ENCODE results near the gene INTS1. TPM values are rescaled to one million over a fixed set of nuclear protein-coding genes. Genes with fewer than 3 reads are reported as not detected.
"Not testable (repeated sequence)": the region's sequence is repeated elsewhere in the genome, so short reads cannot be mapped to it uniquely, and the experiment has no call there.

Gene INTS1
- total RNA-seq, 1 experiment from 2014 or later: 71.8 TPM

DNA sequence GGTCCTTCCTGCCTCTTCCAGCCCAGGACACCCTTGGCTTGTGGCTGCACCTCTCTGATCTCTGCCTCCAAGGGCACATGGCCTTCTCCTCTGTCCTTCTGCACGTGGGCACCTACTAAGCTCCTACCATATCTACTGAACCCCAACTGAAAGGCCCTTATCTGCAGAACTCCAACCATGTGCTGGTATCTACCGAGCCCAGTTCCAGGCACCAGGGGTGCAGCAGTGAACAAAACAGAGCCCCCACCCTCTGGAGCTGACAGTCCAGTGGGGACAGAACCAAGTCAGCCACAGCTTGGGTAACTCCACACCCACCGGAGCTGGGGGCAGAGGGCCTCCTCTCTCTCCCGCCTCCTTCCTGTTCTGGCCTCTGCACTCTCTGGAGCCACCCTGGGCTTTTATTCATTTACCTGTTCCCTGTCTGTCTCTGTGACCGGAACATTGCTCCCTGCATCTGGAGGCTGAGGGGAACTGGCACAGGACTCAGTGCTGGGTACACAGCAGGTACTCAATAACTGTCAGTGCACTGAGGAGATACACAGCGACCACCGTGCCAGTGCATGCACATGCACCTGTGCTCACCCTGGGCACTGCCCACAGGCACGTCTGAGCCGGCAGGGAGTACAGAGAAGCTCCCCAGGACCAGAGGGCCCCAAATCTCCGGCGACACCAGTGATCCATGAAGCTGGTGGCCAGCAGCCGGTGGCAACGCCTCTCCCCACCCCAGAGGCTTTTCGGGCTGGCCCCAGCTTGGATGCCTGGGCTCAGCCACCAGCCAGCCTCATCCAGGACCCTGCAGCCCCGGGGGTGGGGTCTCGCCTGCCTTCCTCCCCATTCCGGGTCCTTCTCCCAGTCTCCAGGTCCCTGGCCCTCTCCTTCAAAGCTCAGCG, 46.9 kb downstream of the INTS1 start:
- H3K36me3 ChIP-seq (replicated peaks; ENCODE audit: control insufficient read depth, insufficient read depth, low read length): no peaks in the 10 kb centered on the region
- H3K27me3 ChIP-seq (ENCODE audit: control insufficient read depth, insufficient read depth, low read length): no peaks in the 10 kb centered on the region
- no peak overlapping the region for H3K4me3 ChIP-seq (ENCODE audit: insufficient read depth, low read depth, low read length)
- no peak for DNase-seq

DNA sequence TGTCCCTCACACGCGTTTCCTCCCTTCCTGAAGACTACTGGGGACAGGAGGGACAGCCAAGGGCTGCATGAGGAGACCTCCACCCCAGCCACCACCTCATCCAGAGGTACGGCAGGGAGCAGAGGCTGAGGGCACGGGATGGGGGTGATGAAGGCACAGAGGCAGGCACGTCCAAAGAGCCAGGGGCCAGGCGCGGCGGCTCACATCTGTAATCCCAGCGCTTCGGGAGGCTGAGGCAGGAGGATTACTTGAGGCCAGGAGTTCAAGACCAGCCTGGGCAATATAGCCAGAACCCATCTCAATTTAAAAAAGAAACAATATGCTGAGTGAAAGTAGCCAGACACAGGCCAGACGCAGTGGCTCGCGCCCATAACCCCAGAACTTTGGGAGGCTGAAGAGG, 48.2 kb downstream of the INTS1 start:
- Histone ChIP-seq H3K27me3 (ENCODE audit: control insufficient read depth, insufficient read depth, low read length) (no peaks in the 10 kb centered on the region), H3K4me3 (ENCODE audit: insufficient read depth, low read depth, low read length) (no peak overlapping the region)
- no peak for DNase-seq

DNA sequence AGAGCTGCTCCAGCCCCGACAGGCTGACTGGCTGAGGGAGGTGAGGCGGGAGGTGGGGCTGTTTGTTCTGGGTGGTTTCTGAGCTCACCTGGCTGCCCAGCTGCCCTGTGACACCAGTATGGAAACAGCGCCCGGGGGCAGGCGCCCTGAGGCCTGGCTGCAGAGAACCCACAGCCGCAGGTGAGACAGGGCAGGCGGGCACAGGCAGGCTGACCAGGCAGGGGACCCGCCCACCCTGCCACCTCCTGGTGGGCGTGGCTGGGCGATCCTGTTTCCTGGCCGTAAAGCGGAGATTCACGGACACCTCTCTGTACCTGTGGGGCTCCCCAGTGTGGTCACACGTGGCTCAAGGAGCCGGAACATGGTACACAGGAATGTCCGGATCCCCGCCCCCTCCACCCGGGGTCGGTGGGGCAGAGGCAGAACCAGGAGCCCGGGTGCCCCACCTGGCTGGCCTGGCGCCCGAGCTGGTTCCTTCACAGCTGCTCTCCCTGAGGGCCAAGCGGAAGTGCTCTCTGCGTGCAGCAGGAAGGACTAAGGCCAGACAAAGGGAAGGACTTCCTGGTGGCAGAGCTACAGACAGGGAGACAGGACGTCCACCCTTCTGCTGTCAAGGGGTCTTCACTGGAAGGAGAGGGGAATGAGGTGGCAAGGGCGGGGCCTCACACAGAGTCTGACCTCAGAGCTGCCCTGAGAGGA, 48.8 kb downstream of the INTS1 start:
- DNase-seq: peak; percentile 84
- Histone ChIP-seq H3K4me3 (ENCODE audit: insufficient read depth, low read depth, low read length) (no peak overlapping the region), H3K27me3 (ENCODE audit: control insufficient read depth, insufficient read depth, low read length) (no peaks in the 10 kb centered on the region), H3K36me3 (replicated peaks; ENCODE audit: control insufficient read depth, insufficient read depth, low read length) (no peaks in the 10 kb centered on the region)

More for the DNA sequence above, 48.2 kb downstream of the INTS1 start:
- no peaks in the 10 kb centered on the region for H3K36me3 ChIP-seq (replicated peaks; ENCODE audit: control insufficient read depth, insufficient read depth, low read length)

DNA sequence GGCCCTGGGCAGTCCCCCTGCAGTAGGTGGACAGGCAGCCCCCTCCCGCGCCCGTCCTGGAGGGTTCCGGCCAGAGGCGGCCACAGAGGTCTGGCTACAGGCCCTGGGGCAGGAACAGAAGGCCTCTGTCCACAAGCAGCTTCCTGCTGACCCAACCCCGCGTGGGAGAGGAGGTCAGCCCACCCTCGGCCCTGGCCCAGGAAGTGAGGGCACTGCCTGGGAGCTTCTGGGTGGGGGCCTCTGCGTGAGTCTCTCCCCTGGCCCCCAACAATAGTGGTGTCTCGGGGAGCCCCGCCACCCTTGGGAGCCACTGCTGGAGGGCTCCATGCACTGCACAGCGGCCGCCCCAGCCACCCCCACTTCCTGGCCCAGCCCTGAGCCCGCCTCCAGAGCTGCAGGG, 49.6 kb downstream of the INTS1 start:
- peak; percentile 73 for DNase-seq
- Histone ChIP-seq H3K4me3 (ENCODE audit: insufficient read depth, low read depth, low read length) (no peak overlapping the region), H3K27me3 (ENCODE audit: control insufficient read depth, insufficient read depth, low read length) (no peaks in the 10 kb centered on the region), H3K36me3 (replicated peaks; ENCODE audit: control insufficient read depth, insufficient read depth, low read length) (no peaks in the 10 kb centered on the region)

DNA sequence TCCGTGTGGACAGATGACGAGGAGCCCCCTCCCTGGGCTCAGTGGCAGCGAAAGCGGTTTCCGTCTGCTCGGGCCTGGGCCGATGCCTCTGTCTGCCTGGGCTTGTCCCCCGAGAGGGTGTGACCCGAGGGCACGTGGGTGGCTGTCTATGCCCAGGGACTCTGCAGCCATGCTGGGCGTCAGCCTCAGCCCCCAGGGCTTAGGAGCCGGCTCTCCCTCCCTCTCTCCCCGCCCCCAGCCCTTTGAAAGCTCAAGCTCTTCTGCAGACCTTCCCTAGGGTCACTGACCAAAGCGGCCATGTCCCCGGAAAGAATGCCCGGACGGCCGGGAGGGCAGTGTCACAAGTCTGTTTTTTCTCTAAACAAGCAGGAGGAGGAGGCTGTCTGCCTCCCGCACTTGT, 52.0 kb downstream of the INTS1 start:
- Histone ChIP-seq H3K36me3 (replicated peaks; ENCODE audit: control insufficient read depth, insufficient read depth, low read length) (no peaks in the 10 kb centered on the region), H3K4me3 (ENCODE audit: insufficient read depth, low read depth, low read length) (no peak overlapping the region), H3K27me3 (ENCODE audit: control insufficient read depth, insufficient read depth, low read length) (no peaks in the 10 kb centered on the region)
- DNase-seq: no peak

DNA sequence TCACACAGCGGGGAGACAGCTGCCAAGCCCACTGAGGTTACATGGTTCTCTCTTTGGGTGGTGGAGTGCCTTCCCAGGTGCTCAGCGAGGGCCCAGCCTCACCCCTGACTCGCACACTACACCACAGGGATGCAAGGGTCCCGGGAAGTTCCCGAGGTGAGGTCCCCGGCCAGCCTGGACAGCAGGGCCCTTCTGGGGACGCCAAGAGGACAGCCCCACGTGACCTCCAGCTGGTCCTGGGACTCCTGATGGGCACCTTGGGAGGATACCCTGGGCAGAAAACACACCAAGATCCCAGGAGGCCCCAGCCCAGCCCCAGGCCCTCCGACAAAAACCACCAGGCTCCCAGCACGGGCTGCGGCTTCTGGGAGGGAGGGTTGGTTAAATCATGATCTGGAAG, 53.2 kb downstream of the INTS1 start:
- H3K27me3 ChIP-seq (ENCODE audit: control insufficient read depth, insufficient read depth, low read length): no peaks in the 10 kb centered on the region
- no peak overlapping the region for H3K4me3 ChIP-seq (ENCODE audit: insufficient read depth, low read depth, low read length)
- H3K36me3 ChIP-seq (replicated peaks; ENCODE audit: control insufficient read depth, insufficient read depth, low read length): no peaks in the 10 kb centered on the region

DNA sequence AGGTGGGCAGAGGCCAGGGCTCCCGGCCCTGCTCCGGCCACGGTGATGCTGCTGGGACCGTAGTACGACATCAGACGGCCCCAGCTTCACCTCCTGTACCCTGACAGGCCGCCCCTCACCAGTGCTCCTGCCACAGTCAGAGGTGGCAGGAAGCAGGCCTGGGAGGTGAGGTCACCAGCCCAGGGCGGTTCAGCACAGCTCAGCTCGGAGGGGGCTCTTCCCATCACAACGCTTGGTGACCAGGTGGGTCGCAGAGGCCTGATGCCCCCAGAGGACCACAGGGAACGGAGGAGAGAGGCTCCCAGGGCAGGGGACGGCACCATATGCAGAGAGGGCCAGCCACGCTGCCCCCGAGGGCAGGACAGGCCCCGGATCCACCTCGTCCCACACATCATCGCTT, 53.8 kb downstream of the INTS1 start:
- H3K27me3 ChIP-seq (ENCODE audit: control insufficient read depth, insufficient read depth, low read length): no peaks in the 10 kb centered on the region
- no peak for DNase-seq
- H3K36me3 ChIP-seq (replicated peaks; ENCODE audit: control insufficient read depth, insufficient read depth, low read length): no peaks in the 10 kb centered on the region
- H3K4me3 ChIP-seq (ENCODE audit: insufficient read depth, low read depth, low read length): no peak overlapping the region

More for the DNA sequence above, 53.2 kb downstream of the INTS1 start:
- DNase-seq: no peak

DNA sequence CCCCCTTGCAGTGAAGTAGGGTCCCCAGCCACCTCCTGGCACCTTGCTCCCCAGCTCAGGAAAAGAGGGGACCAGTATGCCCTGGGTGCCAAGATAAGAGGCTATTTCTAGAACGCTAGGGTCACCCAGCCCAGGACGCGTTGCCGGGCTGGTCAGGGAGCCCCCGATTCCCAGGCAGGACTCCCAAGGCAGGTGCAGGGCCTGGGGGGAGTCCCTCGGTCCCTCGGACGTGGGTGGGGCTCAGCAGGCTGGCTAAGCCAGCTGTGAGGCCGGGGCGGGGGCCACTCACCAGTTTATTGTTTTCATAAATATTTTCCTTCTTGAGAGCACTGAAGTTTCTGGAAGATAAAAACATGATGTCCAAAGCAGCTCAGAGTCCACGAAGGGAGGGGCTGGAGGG, 54.2 kb downstream of the INTS1 start:
- no peak for DNase-seq
- Histone ChIP-seq H3K36me3 (replicated peaks; ENCODE audit: control insufficient read depth, insufficient read depth, low read length) (no peaks in the 10 kb centered on the region), H3K27me3 (ENCODE audit: control insufficient read depth, insufficient read depth, low read length) (no peaks in the 10 kb centered on the region), H3K4me3 (ENCODE audit: insufficient read depth, low read depth, low read length) (no peak overlapping the region)

DNA sequence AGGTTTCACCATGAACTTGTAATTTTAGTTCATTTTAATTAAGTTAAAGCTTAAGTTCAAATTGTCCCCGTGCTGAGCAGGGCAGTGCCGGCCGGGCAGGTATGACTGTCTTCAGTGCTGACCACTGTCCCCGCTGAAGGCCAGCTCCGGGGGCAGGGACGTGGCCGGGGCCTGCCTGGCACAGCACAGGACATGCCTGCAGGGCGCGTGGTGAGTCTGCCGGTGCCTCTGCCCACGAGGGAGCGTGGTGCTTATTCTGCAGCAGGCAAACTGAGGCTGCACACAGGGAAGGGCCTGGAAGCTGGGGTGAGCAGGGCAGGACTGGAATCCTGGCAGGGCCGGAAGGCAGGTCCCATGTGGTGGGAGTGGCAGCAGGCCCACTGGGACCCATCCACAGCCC, 54.7 kb downstream of the INTS1 start:
- H3K27me3 ChIP-seq (ENCODE audit: control insufficient read depth, insufficient read depth, low read length): no peaks in the 10 kb centered on the region
- DNase-seq: no peak
- no peak overlapping the region for H3K4me3 ChIP-seq (ENCODE audit: insufficient read depth, low read depth, low read length)
- H3K36me3 ChIP-seq (replicated peaks; ENCODE audit: control insufficient read depth, insufficient read depth, low read length): no peaks in the 10 kb centered on the region

DNA sequence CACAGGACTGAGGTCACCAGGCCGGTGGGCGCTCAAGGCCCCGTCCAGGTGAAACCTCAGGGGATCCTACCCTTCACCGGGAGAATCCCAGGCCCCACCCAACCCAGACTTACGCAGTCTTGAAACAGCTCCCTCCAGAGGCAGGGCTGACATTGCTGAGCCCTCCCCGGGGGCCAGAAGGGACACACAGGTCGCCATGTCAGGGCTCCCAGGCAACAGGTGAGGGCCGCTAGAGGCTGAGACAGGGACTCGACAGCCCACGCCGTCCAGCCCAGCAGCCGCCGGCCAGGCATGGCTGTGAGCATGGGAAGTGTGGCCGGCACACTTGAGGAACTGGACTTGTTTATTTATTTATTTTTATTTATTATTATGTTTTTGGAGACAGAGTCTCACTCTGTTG, 55.2 kb downstream of the INTS1 start:
- no peak for DNase-seq
- Histone ChIP-seq H3K36me3 (replicated peaks; ENCODE audit: control insufficient read depth, insufficient read depth, low read length) (no peaks in the 10 kb centered on the region), H3K27me3 (ENCODE audit: control insufficient read depth, insufficient read depth, low read length) (no peaks in the 10 kb centered on the region), H3K4me3 (ENCODE audit: insufficient read depth, low read depth, low read length) (no peak overlapping the region)

DNA sequence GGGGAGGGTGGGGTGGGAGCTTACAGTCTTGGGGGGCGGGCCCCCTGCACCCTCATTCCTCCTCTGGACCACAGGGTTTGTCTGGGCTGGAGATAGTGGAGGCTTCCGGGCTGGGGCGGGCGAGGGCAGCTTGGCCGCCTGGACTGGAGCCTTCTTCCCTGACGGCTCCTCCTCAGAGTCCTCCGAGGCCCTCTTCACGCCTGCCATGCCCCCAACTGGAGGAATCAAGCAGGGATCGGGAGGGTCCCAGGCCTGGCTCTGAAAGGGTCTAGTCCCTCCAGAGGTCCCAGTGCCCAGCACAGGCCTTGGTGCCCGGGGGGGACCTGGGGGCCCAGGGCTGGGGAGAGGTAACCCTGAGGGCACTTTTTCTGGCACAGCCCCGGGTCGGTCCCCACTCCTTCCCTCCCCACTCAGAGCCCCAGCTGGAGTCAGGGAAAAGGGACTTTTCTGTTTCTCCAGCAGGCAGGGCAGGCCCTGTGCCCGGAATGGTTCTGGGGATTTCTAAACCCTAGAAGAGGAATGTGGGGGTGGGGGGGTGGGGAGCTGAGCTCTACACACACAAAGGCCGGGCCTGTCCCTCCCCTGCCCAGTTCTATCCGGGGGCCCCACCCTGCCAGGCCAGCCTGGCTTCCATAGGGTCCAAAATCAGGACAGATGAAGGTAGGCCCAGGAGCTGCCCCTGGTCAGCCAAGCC, 56.5 kb downstream of the INTS1 start:
- DNase-seq: no peak
- H3K4me3 ChIP-seq (ENCODE audit: insufficient read depth, low read depth, low read length): no peak overlapping the region
- H3K27me3 ChIP-seq (ENCODE audit: control insufficient read depth, insufficient read depth, low read length): no peaks in the 10 kb centered on the region
- H3K36me3 ChIP-seq (replicated peaks; ENCODE audit: control insufficient read depth, insufficient read depth, low read length): no peaks in the 10 kb centered on the region

DNA sequence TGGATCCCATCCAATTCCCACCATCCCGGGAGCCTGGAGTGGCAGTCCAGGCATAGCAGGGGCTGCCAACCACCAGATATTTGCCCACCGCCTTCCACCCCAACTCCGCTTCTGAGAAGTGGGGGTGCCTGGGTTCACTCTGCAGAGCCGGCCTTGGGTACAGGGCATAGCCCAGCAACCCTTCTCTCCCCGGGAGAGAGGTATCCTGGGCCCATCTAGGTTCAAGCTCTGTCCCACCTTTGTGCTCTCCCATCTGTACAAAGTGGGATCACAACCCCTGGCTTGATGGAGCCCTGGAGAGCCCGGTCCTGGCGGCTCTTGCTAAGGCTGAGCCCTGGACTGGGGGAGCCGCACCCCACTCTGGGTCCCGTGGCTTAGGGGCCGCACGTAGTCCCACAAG, 57.1 kb downstream of the INTS1 start:
- Histone ChIP-seq H3K4me3 (ENCODE audit: insufficient read depth, low read depth, low read length) (no peak overlapping the region), H3K36me3 (replicated peaks; ENCODE audit: control insufficient read depth, insufficient read depth, low read length) (no peaks in the 10 kb centered on the region), H3K27me3 (ENCODE audit: control insufficient read depth, insufficient read depth, low read length) (no peaks in the 10 kb centered on the region)
- DNase-seq: no peak

DNA sequence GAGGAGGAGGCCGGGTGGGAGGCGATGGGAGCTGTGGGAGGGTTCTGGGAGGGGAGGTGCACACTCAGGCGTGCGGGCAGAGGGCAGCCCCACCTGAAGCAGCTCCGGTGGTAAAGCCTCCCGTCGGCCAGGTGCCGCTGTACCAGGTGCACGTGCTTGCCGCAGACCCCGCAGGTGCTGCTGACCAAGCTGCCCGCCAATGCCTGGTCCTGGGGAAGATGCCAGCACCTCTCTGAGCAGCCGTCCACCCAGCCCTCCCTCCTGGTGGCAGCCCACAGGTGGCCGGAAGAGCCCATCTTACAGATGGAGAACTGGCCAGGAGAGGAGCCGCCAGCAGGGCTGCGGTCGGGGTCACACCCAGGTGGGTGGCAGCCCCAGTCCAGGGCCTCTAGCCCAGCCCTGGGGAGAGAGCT, 57.6 kb downstream of the INTS1 start:
- DNase-seq: no peak
- no peaks in the 10 kb centered on the region for H3K36me3 ChIP-seq (replicated peaks; ENCODE audit: control insufficient read depth, insufficient read depth, low read length)
- no peak overlapping the region for H3K4me3 ChIP-seq (ENCODE audit: insufficient read depth, low read depth, low read length)
- no peaks in the 10 kb centered on the region for H3K27me3 ChIP-seq (ENCODE audit: control insufficient read depth, insufficient read depth, low read length)

DNA sequence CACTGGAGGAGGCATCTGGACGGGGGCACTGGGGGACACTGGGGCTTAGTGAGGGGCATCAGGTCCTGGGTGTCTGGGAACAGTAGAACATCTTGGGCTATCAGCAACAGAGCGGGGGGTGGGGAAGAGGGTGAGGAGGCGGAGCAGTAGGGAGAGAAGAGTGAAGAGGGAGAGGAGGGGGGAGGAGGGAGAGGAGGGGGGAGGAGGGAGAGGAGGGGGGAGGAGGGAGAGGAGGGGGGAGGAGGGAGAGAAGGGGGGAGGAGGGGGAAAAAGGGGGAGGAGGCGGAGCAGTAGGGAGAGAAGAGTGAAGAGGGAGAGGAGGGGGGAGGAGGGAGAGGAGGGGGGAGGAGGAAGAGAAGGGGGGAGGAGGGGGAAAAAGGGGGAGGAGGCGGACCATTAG, 58.2 kb downstream of the INTS1 start:
- not testable (repeated sequence) for H3K27me3 ChIP-seq (ENCODE audit: control insufficient read depth, insufficient read depth, low read length)

DNA sequence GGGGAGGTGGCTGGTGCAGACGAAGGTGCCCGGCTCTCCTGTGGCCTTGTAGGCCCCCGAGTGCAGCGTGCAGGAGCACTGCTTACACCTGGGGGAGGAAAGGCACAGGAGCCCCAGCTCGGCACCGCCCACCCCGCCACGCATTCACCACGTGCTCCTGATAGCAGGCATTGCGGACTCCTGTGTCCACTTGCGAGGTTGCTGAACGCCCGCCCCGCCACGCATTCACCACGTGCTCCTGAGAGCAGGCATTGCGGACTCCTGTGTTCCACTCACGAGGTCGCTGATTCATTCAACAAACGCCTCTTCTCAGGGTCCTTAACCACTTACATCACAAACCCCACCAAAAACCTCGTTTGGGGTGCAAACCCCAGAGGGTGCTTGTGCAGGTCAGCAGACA, 58.8 kb downstream of the INTS1 start:
- no peaks in the 10 kb centered on the region for H3K36me3 ChIP-seq (replicated peaks; ENCODE audit: control insufficient read depth, insufficient read depth, low read length)
- DNase-seq: no peak
- H3K4me3 ChIP-seq (ENCODE audit: insufficient read depth, low read depth, low read length): no peak overlapping the region
- H3K27me3 ChIP-seq (ENCODE audit: control insufficient read depth, insufficient read depth, low read length): no peaks in the 10 kb centered on the region

More for the DNA sequence above, 58.2 kb downstream of the INTS1 start:
- H3K36me3 ChIP-seq (replicated peaks; ENCODE audit: control insufficient read depth, insufficient read depth, low read length); DNase-seq; H3K4me3 ChIP-seq (ENCODE audit: insufficient read depth, low read depth, low read length): not testable (repeated sequence)

All from H7 (cell line).